Fibroblast of lung (primary cell): ENCODE measurements around the gene RTP3. TPM values are rescaled to one million over a fixed set of nuclear protein-coding genes. Genes with fewer than 3 reads are reported as not detected.

Experiments used
- DNase-seq, 2 donors: peaks; one replicate each; pipeline versions ENCODE4 v3.0.0 to v3.0.0-alpha.2; 2010; ENCODE audit warnings: low read depth in 2 of 2
- H2AFZ ChIP-seq: 2 replicates; pipeline ENCODE4 v1.5.1; 2012; ENCODE audit warnings: low read length, control low read depth, inconsistent platforms
- H3K27ac ChIP-seq: 2 replicates; pipeline ENCODE4 v1.5.1; 2011; ENCODE audit warnings: low read length, control low read depth; ENCODE audit not compliant: insufficient read depth
- H3K27me3 ChIP-seq: 2 replicates; pipeline ENCODE4 v1.5.1; 2011; ENCODE audit warnings: mild to moderate bottlenecking, low read length; ENCODE audit not compliant: control insufficient read depth, insufficient read depth
- H3K36me3 ChIP-seq: 2 replicates; pipeline ENCODE4 v1.5.1; 2011; ENCODE audit warnings: low read length; ENCODE audit not compliant: control insufficient read depth, insufficient read depth
- H3K4me1 ChIP-seq: 2 replicates; pipeline ENCODE4 v1.5.1; 2011; ENCODE audit warnings: low read length; ENCODE audit not compliant: control insufficient read depth, insufficient read depth; ENCODE audit errors: extremely low read depth
- H3K4me2 ChIP-seq: 2 replicates; pipeline ENCODE4 v1.5.1; 2011; ENCODE audit warnings: low read length, control low read depth; ENCODE audit not compliant: insufficient read depth; ENCODE audit errors: extremely low read depth
- H3K4me3 ChIP-seq, 4 experiments: fragments of 200-600 bp in 1 of 4; sonication (generic) in 1 of 4; replicated peaks in 1 of 4; 2 replicates each; pipeline ENCODE4 v1.5.1; 2011 to 2016; ENCODE audit warnings: low read length in 4 of 4, low read depth in 3 of 4, mild to moderate bottlenecking in 3 of 4, control low read depth in 2 of 4, inconsistent platforms in 1 of 4, mixed read lengths in 1 of 4; ENCODE audit not compliant: insufficient read depth in 1 of 4; ENCODE audit errors: control extremely low read depth in 1 of 4
- H3K79me2 ChIP-seq: 2 replicates; pipeline ENCODE4 v1.5.1; 2012; ENCODE audit warnings: mild to moderate bottlenecking, low read length, inconsistent platforms; ENCODE audit not compliant: control insufficient read depth, insufficient read depth
- H3K9ac ChIP-seq: 2 replicates; pipeline ENCODE4 v1.5.1; 2011; ENCODE audit warnings: mild to moderate bottlenecking, low read length, control low read depth; ENCODE audit not compliant: insufficient read depth
- H3K9me3 ChIP-seq: 2 replicates; pipeline ENCODE4 v1.5.1; 2012; ENCODE audit warnings: low read depth, low read length; ENCODE audit not compliant: control insufficient read depth, insufficient read depth
- H4K20me1 ChIP-seq: 2 replicates; pipeline ENCODE4 v1.5.1; 2011; ENCODE audit warnings: low read length; ENCODE audit not compliant: control insufficient read depth, insufficient read depth; ENCODE audit errors: extremely low read depth
- EZH2 ChIP-seq: IDR thresholded peaks from 2 replicates; pipeline ENCODE4 v1.5.1; 2012; ENCODE audit warnings: low read length, control low read depth, mild to moderate bottlenecking; ENCODE audit errors: missing control alignments
- polyA plus RNA-seq, 2 donors: library from polyadenylated mRNA; depleted of rRNA in 1 of 2; stranded (reverse) in 1 of 2; unstranded in 1 of 2; fragments of >200 nt; gene quantifications; 2 replicates each; pipeline ENCODE4 v1.2.1, GENCODE V29; 2011 to 2012; ENCODE audit warnings: missing spikeins in 1 of 2
- total RNA-seq: library from RNA; depleted of rRNA; stranded (reverse); fragments of >200 nt; gene quantifications from 2 replicates; pipeline ENCODE4 v1.2.1, GENCODE V29; 2014
- TF ChIP-seq, protein P1 (sequence below), 2 donors: IDR thresholded peaks in 1 of 2; conservative IDR thresholded peaks in 1 of 2; 1 replicate in 1 of 2; 2 replicates in 1 of 2; pipeline ENCODE4 v1.5.1; 2011 to 2012; ENCODE audit warnings: low read length in 2 of 2, control low read depth in 1 of 2, inconsistent platforms in 1 of 2, low read depth in 1 of 2, mild to moderate bottlenecking in 1 of 2

Gene RTP3
- total and polyA plus RNA-seq, 2 donors (not counting 1 experiment from before 2014, with no cell fraction given), result not detected

DNA sequence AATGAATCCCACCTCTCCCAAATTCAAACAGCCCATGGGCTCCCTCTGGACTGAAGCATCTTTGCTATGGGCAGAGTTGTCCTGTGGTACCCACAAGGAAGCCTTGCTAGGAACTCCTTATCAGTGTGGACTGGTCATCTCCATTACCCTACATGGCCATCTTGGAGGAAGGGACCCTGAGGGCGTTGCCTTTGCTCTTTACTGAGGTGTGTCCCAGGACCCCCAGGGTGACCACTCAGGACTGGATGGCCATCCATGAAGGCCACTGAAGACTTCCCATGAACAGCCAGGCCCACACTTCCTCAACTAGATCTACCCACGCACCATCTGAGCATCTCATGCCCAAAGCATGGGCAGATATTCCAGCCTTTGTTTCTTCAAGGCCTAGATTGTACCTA lies 20.0 kb downstream of the RTP3 start:
- Histone ChIP-seq H3K4me1 (no peaks in the 10 kb centered on the region), H3K4me2 (no peak overlapping the region), H4K20me1 (no peaks in the 10 kb centered on the region), H3K27me3 (no peaks in the 10 kb centered on the region), H3K36me3 (no peaks in the 10 kb centered on the region), H2AFZ (no peak overlapping the region), H3K79me2 (no peaks in the 10 kb centered on the region), H3K27ac (no peak overlapping the region), H3K9me3 (no peaks in the 10 kb centered on the region), H3K9ac (no peak overlapping the region), H3K4me3 (no peak overlapping the region)
- DNase-seq, result no peak
- no peak for TF ChIP-seq EZH2
- TF ChIP-seq, protein P1, sequence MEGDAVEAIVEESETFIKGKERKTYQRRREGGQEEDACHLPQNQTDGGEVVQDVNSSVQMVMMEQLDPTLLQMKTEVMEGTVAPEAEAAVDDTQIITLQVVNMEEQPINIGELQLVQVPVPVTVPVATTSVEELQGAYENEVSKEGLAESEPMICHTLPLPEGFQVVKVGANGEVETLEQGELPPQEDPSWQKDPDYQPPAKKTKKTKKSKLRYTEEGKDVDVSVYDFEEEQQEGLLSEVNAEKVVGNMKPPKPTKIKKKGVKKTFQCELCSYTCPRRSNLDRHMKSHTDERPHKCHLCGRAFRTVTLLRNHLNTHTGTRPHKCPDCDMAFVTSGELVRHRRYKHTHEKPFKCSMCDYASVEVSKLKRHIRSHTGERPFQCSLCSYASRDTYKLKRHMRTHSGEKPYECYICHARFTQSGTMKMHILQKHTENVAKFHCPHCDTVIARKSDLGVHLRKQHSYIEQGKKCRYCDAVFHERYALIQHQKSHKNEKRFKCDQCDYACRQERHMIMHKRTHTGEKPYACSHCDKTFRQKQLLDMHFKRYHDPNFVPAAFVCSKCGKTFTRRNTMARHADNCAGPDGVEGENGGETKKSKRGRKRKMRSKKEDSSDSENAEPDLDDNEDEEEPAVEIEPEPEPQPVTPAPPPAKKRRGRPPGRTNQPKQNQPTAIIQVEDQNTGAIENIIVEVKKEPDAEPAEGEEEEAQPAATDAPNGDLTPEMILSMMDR (conservative IDR thresholded peaks at IDR 0.05 in 1 of 2, IDR thresholded peaks at IDR 0.05 in 1 of 2; ENCODE audit: low read depth in 1 of 2, low read length in 2 of 2), result no peak

DNA sequence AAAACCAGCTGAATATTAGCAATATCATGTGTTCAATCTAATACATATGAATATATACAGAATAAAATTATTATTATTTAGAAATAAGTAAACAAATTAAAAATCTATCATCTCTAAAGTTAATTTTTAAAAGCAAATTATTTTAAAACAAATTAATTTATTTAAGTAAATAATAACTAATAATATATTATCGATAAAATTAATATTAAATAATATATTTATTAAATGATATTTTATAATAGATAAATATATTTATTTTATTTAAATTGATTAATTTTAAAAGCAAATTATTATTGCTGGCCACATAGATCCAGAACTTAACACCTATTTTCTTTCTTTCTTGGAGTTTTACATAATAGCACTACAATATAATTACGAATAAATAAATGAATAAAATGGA lies 22.2 kb downstream of the RTP3 start:
- Histone ChIP-seq H3K4me2 (no peak overlapping the region), H3K9ac (no peak overlapping the region), H3K9me3 (no peaks in the 10 kb centered on the region), H3K27me3 (no peaks in the 10 kb centered on the region), H3K4me1 (no peaks in the 10 kb centered on the region), H3K27ac (no peak overlapping the region), H3K4me3 (no peak overlapping the region), H2AFZ (no peak overlapping the region), H3K36me3 (no peaks in the 10 kb centered on the region), H4K20me1 (no peaks in the 10 kb centered on the region), H3K79me2 (no peaks in the 10 kb centered on the region)
- TF ChIP-seq, protein P1 (conservative IDR thresholded peaks at IDR 0.05 in 1 of 2, IDR thresholded peaks at IDR 0.05 in 1 of 2; ENCODE audit: low read depth in 1 of 2, low read length in 2 of 2), result no peak
- no peak for TF ChIP-seq EZH2
- no peak for DNase-seq

DNA sequence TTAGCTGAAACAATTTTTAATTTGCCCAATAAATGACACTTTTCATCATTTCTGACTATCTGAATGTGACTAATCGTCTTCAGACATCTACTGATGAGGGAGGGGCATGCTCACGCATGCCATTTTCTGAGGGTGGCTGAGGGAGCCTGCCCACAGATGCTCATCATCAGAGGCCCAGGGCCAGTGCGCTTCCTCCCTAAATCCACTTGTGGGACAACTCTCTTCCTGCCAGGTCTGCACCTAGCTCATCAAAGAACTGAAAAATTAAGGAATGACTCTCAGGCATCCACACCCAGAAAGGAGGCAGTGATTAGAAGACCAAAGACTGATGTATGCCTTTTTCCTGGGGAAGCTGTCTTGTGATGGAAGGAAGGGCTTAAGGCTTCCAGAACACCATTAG lies 22.8 kb downstream of the RTP3 start:
- Histone ChIP-seq H2AFZ (no peak overlapping the region), H3K4me2 (no peak overlapping the region), H3K27me3 (no peaks in the 10 kb centered on the region), H3K79me2 (no peaks in the 10 kb centered on the region), H3K9ac (no peak overlapping the region), H3K9me3 (no peaks in the 10 kb centered on the region), H3K36me3 (no peaks in the 10 kb centered on the region), H4K20me1 (no peaks in the 10 kb centered on the region), H3K27ac (no peak overlapping the region), H3K4me3 (no peak overlapping the region), H3K4me1 (no peaks in the 10 kb centered on the region)
- TF ChIP-seq, protein P1 (conservative IDR thresholded peaks at IDR 0.05 in 1 of 2, IDR thresholded peaks at IDR 0.05 in 1 of 2; ENCODE audit: low read depth in 1 of 2, low read length in 2 of 2), result no peak
- no peak for TF ChIP-seq EZH2
- no peak for DNase-seq
